BJ (cell line): ENCODE data around the gene NDRG2. TPM values are rescaled to one million over a fixed set of nuclear protein-coding genes. Genes with fewer than 3 reads are reported as not detected.

ENCODE experiments used
- CTCF ChIA-PET: fragments of 350-600 bp; formaldehyde crosslinking; extraction: SDS; loops from one replicate; lab custom pipeline; 2021; ENCODE audit warnings: antibody characterized with exemption, inconsistent platforms; lab: Yijun Ruan, JAX
- POLR2A ChIA-PET: fragments of 300-600 bp; sonication (Branson Sonifier 250); formaldehyde crosslinking; extraction: SDS; loops from one replicate; lab custom pipeline; 2021; ENCODE audit warnings: antibody characterized with exemption; lab: Charles Lee
- DNase-seq: peaks from one replicate; pipeline ENCODE4 v3.0.0-alpha.2; 2011; ENCODE audit warnings: low read depth
- H3K27me3 ChIP-seq: 2 replicates; pipeline ENCODE4 v1.6.0; 2011; ENCODE audit warnings: low read length; ENCODE audit not compliant: control insufficient read depth, insufficient read depth
- H3K36me3 ChIP-seq: 2 replicates; pipeline ENCODE4 v1.5.1; 2011; ENCODE audit warnings: low read length; ENCODE audit not compliant: control insufficient read depth, insufficient read depth
- H3K4me3 ChIP-seq: 2 replicates; pipeline ENCODE4 v1.5.1; 2011; ENCODE audit warnings: low read depth, mild to moderate bottlenecking, control low read depth, low read length
- polyA plus RNA-seq: library from polyadenylated mRNA; depleted of rRNA; stranded (reverse); fragments of >200 nt; gene quantifications from 2 replicates; pipeline ENCODE4 v1.2.3, GENCODE V29; 2011
- TF ChIP-seq, protein P1 (sequence below): IDR thresholded peaks from 2 replicates; pipeline ENCODE4 v1.5.1; 2011; ENCODE audit warnings: low read depth, mild to moderate bottlenecking, control low read depth, inconsistent platforms, low read length, moderate library complexity; ENCODE audit not compliant: insufficient read depth

The NDRG2 gene
- polyA plus RNA-seq, 1 experiment: 1.1 TPM

- H3K36me3 ChIP-seq: no peaks in the 10 kb centered on the region
- POLR2A ChIA-PET: no interaction called here
- no peak within 1 kb of the TSS for H3K4me3 ChIP-seq
- no peak for DNase-seq
- TF ChIP-seq, protein P1, sequence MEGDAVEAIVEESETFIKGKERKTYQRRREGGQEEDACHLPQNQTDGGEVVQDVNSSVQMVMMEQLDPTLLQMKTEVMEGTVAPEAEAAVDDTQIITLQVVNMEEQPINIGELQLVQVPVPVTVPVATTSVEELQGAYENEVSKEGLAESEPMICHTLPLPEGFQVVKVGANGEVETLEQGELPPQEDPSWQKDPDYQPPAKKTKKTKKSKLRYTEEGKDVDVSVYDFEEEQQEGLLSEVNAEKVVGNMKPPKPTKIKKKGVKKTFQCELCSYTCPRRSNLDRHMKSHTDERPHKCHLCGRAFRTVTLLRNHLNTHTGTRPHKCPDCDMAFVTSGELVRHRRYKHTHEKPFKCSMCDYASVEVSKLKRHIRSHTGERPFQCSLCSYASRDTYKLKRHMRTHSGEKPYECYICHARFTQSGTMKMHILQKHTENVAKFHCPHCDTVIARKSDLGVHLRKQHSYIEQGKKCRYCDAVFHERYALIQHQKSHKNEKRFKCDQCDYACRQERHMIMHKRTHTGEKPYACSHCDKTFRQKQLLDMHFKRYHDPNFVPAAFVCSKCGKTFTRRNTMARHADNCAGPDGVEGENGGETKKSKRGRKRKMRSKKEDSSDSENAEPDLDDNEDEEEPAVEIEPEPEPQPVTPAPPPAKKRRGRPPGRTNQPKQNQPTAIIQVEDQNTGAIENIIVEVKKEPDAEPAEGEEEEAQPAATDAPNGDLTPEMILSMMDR: no peak
- CTCF ChIA-PET: interaction anchor here (1.7 to 3.0 kb wide), 3 partner anchors 10 to 74 kb away, joined by 6 to 19 read pairs (median 9); no protein-coding TSS in a partner anchor
- peaks cover 23% of the 10 kb centered on the region for H3K27me3 ChIP-seq
These were observed 5.1 kb upstream of the NDRG2 start, which contains the start of gene TPPP2 for GRCh38 chr14:21029917-21030316. Gene TPPP2 (plus strand): TSS chr14:21030217. CDS start chr14:21030582, 365 bp downstream.

DNA sequence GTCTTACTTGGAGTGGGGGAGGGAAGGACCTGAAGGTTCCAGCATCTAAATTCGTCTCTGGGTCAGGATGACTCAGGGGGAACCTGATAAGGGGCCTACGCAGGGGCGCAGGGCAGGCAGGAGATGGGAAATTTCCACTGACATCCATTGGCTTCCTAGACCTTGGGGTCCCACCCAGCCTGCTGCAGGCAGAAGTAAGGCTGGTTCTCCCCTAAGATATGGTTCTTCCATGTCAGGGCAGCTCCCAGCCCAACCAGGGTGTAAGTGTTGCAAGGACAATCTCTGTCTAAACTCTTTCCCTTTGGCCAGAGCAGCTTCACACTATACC, 2.1 kb upstream of the NDRG2 start:
- no peaks in the 10 kb centered on the region for H3K36me3 ChIP-seq
- no peak overlapping the region for H3K4me3 ChIP-seq
- TF ChIP-seq, protein P1: no peak
- DNase-seq: no peak
- H3K27me3 ChIP-seq: peaks cover 41% of the 10 kb centered on the region
- POLR2A ChIA-PET: no interaction called here
- CTCF ChIA-PET: interaction anchor here (2.2 to 3.1 kb wide), 2 partner anchors 12 to 13 kb away, joined by 11 to 15 read pairs; no protein-coding TSS in a partner anchor

- ChIA-PET CTCF (interaction anchor here (0.7 to 3.1 kb wide), 4 partner anchors 11 to 66 kb away, joined by 3 to 15 read pairs (median 7); no protein-coding TSS in a partner anchor), POLR2A (no interaction called here)
- TF ChIP-seq, protein P1: no peak
- Histone ChIP-seq H3K4me3 (no peak overlapping the region), H3K36me3 (no peaks in the 10 kb centered on the region), H3K27me3 (peaks cover 41% of the 10 kb centered on the region)
- DNase-seq: no peak
These were observed 1.6 kb upstream of the NDRG2 start for GRCh38 chr14:21026274-21026987.

DNA sequence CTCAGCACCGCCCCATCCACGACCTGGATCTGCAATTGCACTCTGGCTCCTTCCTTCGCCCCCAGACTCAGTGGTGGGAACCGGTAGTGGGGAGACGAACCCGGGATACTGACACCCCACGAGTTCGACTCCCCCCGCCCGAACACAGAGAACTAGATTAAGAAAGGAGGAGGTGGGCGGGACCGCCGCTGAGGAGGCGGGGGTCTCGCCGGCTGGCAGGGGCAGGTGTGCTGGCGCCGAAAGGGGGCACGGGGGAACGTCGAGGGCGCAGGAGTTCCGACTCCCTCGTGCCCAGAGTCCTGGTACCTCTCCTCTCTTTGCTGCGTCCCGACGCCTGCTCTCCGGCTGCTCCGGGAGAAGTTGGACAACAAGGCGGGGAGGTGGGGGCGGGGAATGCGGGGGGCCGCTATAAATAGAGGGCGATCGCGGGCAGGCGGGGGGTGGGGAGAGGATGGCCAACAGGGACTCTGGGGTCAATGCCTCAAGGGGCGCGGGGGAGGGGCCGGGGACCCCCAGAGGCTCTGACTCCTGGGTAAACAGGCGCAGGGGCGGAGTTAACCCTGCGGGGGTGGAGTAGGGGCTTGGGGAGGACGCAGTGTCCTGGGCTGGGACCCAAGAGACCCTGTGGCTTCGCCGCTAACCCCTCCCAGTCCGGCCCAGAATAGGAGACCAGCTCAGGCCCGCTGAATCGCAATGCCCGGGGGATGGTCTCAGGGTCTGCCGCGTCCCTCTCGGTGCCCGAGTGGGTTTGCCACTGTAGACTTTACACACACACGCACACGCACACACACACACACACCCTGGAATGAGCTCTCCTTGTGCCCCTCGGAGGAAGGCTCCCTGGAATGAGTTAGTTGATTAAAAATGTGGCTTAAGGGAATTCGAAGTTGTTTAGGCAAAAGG, 761 bp upstream of the NDRG2 start:
- Histone ChIP-seq H3K4me3 (peak overlapping the region; percentile 36), H3K27me3 (peaks cover 42% of the 10 kb centered on the region), H3K36me3 (no peaks in the 10 kb centered on the region)
- no peak for DNase-seq
- ChIA-PET POLR2A (no interaction called here), CTCF (interaction anchor here (0.7 to 3.1 kb wide), 5 partner anchors 10 to 67 kb away, joined by 3 to 16 read pairs (median 11); no protein-coding TSS in a partner anchor)
- TF ChIP-seq, protein P1: no peak
